ENCODE results near the gene SLC39A3.

GRCh38 chr19:2716722-2717637, 22.8 kb downstream of the SLC39A3 start:
- TF ChIP-seq EZH2 (IDR thresholded peaks at IDR 0.05; ENCODE audit: borderline replicate concordance, low read length) (no peak), CTCF (IDR thresholded peaks at IDR 0.05; ENCODE audit: low read length) (no peak)

Data from OCI-LY1 (cell line).